ENCODE measurements around the gene ZCCHC2. TPM values are rescaled to one million over a fixed set of nuclear protein-coding genes. Genes with fewer than 3 reads are reported as not detected.

ZCCHC2 gene
- total RNA-seq, 2 donors from 2014 or later, result 14.4 to 16.9 TPM

DNA sequence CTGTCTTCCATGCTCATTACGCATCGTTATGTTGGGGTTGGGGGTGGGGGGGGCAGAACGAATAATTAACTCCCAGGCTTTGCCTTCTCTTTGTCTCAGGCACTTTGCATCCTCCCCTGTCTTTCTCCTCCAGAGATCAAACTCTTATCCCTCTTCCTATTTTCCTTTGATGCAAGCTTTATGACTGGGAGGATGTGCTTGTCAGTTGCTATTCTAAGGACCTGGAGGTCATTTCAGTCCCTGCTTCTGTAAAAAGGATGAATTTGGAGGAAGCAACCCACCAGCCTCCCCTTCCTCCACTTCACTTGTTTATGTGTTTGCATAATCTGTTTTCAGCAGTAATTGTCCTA lies 87.5 kb downstream of the ZCCHC2 start:
- H3K36me3 ChIP-seq (ENCODE audit: control insufficient read depth, insufficient read depth, low read length), result no peaks in the 10 kb centered on the region
- no CpG with 5 or more reads among the region's 3 CpGs for WGBS, 2 experiments (ENCODE audit: insufficient coverage in 1 of 2, insufficient read length in 1 of 2)
- H3K27ac Mint-ChIP-seq, result no peak overlapping the region
- no peaks in the 10 kb centered on the region for H3K27me3 ChIP-seq (ENCODE audit: control insufficient read depth, insufficient read depth, low read length, poor library complexity, severe bottlenecking)
- no peaks in the 10 kb centered on the region for H3K9me3 Mint-ChIP-seq
- DNase-seq, result no peak
- peaks cover 6% of the 10 kb centered on the region for H3K4me1 ChIP-seq (ENCODE audit: control insufficient read depth, insufficient read depth, low read length)
- H3K4me3 ChIP-seq (ENCODE audit: low read length), result no peak overlapping the region
- no peaks in the 10 kb centered on the region for H3K36me3 Mint-ChIP-seq (ENCODE audit: low read depth)
- TF ChIP-seq, protein P1, sequence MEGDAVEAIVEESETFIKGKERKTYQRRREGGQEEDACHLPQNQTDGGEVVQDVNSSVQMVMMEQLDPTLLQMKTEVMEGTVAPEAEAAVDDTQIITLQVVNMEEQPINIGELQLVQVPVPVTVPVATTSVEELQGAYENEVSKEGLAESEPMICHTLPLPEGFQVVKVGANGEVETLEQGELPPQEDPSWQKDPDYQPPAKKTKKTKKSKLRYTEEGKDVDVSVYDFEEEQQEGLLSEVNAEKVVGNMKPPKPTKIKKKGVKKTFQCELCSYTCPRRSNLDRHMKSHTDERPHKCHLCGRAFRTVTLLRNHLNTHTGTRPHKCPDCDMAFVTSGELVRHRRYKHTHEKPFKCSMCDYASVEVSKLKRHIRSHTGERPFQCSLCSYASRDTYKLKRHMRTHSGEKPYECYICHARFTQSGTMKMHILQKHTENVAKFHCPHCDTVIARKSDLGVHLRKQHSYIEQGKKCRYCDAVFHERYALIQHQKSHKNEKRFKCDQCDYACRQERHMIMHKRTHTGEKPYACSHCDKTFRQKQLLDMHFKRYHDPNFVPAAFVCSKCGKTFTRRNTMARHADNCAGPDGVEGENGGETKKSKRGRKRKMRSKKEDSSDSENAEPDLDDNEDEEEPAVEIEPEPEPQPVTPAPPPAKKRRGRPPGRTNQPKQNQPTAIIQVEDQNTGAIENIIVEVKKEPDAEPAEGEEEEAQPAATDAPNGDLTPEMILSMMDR (conservative IDR thresholded peaks at IDR 0.05), result no peak
- no peaks in the 10 kb centered on the region for H3K27me3 Mint-ChIP-seq (ENCODE audit: insufficient read depth)
- H3K27ac ChIP-seq (ENCODE audit: low read depth, low read length), result peak overlapping the region; percentile 30
- H3K9me3 ChIP-seq (ENCODE audit: control insufficient read depth, low read length), result no peaks in the 10 kb centered on the region
- H3K4me1 Mint-ChIP-seq, result peaks cover 13% of the 10 kb centered on the region
- no peak overlapping the region for H3K9ac ChIP-seq (ENCODE audit: extremely low read depth, low read length, poor library complexity, severe bottlenecking)
- H3K4me3 Mint-ChIP-seq, result no peak overlapping the region

DNA sequence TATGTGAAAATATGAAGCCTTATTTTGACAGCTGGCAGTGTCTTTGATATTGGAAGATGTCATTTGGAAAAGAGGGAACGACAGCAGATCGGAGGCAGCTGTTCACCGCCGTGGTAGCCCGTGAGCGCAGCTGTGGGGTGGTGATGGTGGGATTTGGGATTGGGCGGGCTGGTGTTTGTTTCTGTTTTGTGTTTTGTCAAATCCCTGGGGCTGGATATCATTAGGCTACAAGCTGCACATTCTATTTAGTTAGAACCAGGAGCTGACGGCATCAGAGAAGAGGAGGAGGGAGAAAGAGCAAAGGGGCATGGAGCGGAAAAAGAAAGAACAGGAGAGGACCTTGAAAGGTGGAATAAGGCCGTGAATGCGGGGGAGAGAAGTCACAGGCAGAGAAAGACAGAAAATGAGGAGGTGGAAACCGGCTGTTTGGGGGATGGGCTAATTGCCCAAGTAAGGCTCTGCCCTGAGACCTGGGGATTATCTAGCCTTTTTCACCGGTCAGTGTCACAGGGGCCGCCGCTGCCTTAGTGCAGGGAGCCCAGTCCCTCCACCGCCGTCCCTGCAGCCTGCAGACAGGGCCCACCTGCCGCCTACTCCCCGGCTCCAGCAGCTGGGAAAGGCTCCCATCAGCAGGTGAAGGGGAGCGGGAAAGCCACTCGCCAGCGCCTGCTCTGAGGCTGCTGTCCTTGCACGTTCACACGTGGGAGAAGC lies 88.0 kb downstream of the ZCCHC2 start:
- Histone ChIP-seq H3K9me3 (ENCODE audit: control insufficient read depth, low read length) (no peaks in the 10 kb centered on the region), H3K27me3 (ENCODE audit: control insufficient read depth, insufficient read depth, low read length, poor library complexity, severe bottlenecking) (no peaks in the 10 kb centered on the region), H3K36me3 (ENCODE audit: control insufficient read depth, insufficient read depth, low read length) (no peaks in the 10 kb centered on the region), H3K4me1 (ENCODE audit: control insufficient read depth, insufficient read depth, low read length) (peaks cover 6% of the 10 kb centered on the region), H3K4me3 (ENCODE audit: low read length) (no peak overlapping the region), H3K9ac (ENCODE audit: extremely low read depth, low read length, poor library complexity, severe bottlenecking) (no peak overlapping the region), H3K27ac (ENCODE audit: low read depth, low read length) (peak overlapping the region; percentile 30)
- Mint-ChIP-seq H3K27me3 (ENCODE audit: insufficient read depth) (peaks cover 2% of the 10 kb centered on the region), H3K27ac (peak overlapping the region; percentile 44), H3K4me3 (peak overlapping the region; percentile 5), H3K9me3 (no peaks in the 10 kb centered on the region), H3K36me3 (ENCODE audit: low read depth) (no peaks in the 10 kb centered on the region), H3K4me1 (peaks cover 13% of the 10 kb centered on the region)
- TF ChIP-seq, protein P1 (conservative IDR thresholded peaks at IDR 0.05), result no peak
- WGBS, 2 experiments (ENCODE audit: insufficient coverage in 1 of 2, insufficient read length in 1 of 2), result 46 to 47% methylated on average over 21 to 24 of the region's 24 CpGs
- peak; percentile 80 for DNase-seq

DNA sequence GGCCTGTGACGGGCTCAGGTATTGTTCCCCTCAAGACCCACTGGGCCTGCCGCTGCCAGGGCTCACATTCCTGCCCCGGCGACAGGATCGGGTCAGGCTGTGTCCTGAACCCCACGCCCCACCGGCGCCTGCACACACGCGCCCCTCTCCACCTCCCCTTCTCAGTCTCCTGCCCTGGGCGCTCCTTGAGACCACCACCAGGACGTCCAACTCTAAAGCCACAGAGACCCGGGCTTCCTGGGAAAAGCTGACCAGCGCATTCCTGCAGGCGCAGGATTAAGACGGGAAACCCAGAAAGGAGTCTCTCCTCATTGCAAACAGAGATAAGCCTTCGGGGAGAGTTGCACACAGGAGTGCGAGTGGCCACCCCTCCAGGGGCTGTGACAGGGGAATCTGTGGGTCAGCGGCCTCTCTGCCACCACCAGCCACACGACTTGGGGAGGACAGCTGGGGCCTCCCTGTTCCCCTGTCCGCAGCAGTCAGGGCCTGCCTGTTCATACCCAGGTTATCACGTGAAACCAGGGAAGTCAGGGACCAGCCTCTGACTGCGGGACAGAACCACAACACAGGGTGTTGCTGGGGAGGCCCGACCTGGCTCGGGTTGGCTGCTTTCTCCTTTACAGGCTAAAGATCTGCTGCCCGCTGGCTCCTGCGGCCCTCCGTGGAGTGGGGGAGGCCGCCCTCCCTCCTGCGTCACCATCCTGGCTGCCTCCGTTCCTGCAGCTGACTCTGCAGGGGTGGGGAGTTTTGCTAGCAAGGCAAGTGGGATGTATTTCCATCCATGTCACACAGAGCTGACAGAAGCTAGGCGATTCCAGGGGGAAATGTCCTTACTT lies 88.8 kb downstream of the ZCCHC2 start:
- H3K27ac ChIP-seq (ENCODE audit: low read depth, low read length), result no peak overlapping the region
- H3K4me3 ChIP-seq (ENCODE audit: low read length), result no peak overlapping the region
- Mint-ChIP-seq H3K9me3 (no peaks in the 10 kb centered on the region), H3K4me1 (peaks cover 13% of the 10 kb centered on the region), H3K27me3 (ENCODE audit: insufficient read depth) (peaks cover 3% of the 10 kb centered on the region), H3K27ac (no peak overlapping the region), H3K36me3 (ENCODE audit: low read depth) (no peaks in the 10 kb centered on the region), H3K4me3 (peak overlapping the region; percentile 5)
- H3K36me3 ChIP-seq (ENCODE audit: control insufficient read depth, insufficient read depth, low read length), result no peaks in the 10 kb centered on the region
- H3K4me1 ChIP-seq (ENCODE audit: control insufficient read depth, insufficient read depth, low read length), result peaks cover 6% of the 10 kb centered on the region
- no peaks in the 10 kb centered on the region for H3K27me3 ChIP-seq (ENCODE audit: control insufficient read depth, insufficient read depth, low read length, poor library complexity, severe bottlenecking)
- TF ChIP-seq, protein P1 (conservative IDR thresholded peaks at IDR 0.05), result peak; percentile 49
- WGBS, 2 experiments (ENCODE audit: insufficient coverage in 1 of 2, insufficient read length in 1 of 2), result 77 to 79% methylated on average over 14 to 32 of the region's 32 CpGs
- peak; percentile 67 for DNase-seq
- no peaks in the 10 kb centered on the region for H3K9me3 ChIP-seq (ENCODE audit: control insufficient read depth, low read length)
- no peak overlapping the region for H3K9ac ChIP-seq (ENCODE audit: extremely low read depth, low read length, poor library complexity, severe bottlenecking)

Measured in endodermal cell (in vitro differentiated cells).